LNCAP (cell line): ENCODE data around the gene TMEM80.

Experiments
- CTCF ChIP-seq: fragments of 450-650 bp; IDR thresholded peaks from 2 replicates; pipeline ENCODE4 v1.5.1; 2017; ENCODE audit warnings: mild to moderate bottlenecking

TMEM80 gene

GRCh38 chr11:745428-745827 lies 49.8 kb downstream of the TMEM80 start:
- no peak for TF ChIP-seq CTCF

DNA sequence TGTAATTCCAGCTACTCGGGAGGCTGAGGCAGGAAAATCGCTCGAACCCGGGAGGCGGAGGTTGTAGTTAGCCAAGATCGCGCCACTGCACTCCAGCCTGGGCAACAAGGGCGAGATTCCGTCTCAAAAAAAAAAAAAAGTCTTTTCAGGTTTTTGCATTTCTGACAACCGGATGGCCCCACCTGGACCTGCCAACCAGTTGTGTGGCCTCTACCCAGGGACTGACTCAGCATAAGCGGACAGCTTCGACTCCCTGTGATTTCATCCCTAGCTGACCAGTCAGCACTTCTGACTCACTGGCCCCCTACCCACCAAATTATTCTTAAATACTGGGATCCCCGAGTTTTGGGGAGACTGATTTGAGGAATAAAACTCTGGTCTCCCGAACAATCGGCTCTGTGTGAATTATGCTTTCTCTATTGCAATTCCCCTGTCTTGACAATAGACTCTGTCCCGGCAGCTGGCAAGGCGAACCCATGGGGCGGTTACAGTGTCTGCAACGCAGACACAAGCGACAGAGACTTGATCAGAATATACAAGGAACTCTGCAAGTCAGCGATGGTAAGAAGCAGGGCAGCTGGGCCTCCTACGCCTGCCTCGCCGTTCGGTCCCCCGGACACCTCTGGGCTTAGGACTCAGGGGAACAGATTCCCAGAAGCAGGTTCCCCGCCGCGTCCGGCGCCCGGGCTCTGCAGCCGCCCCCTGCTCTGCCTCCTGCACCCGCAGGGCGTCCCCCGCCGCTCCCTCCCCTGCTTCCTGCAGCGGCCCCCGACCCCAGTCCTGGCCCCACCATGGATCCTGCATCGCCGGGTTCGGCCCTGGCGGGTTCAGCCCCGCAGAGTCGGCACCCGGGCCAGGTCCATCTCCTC lies 50.9 kb downstream of the TMEM80 start:
- no peak for TF ChIP-seq CTCF

- peak; percentile 35; the same call in 1 of the 2 replicates for TF ChIP-seq CTCF
Observed at GRCh38 chr11:747158-748006, 51.8 kb downstream of the TMEM80 start, which contains the start of gene TALDO1. TALDO1 (plus strand) TSS chr11:747464; CDS start chr11:747482, 18 bp downstream.

DNA sequence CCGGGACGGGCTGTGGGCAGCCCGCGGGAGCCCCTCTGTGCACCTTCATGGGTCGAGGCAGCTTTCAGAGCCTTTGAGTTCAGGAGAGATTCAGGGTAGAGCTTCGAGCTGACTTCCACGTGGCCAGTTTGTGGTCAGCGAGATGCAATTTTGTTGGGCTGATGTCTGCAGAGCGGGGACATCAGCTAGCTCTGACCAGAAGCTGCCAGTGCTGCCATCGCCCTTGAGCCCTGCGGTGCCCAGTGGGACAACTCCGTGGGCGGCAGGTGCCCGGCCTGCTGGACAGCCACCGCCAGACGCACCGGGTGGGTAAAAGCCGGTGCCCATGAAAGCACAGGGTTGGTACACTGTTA lies 52.4 kb downstream of the TMEM80 start:
- no peak for TF ChIP-seq CTCF

DNA sequence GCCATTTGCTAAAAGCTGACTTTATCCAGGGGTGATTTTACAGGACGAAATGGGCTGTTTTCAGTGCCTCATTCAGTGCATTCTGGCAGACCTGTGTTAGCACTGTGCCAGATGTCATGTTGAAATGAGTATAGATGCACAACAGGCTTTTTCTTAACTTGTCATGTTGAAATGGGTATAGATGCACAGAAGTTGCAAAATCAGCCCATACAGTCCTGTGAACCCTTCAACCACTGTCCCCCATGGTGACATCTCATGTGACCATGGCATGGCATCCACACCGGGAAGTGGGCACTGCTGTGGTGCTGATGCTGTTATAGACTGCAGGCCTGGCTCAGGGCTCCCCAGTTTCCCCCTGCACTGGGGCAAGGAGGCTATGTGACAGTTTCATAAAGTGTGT lies 54.1 kb downstream of the TMEM80 start:
- TF ChIP-seq CTCF, result no peak
